Smooth muscle cell (in vitro differentiated cells): ENCODE results near the gene UBE2S. TPM values are rescaled to one million over a fixed set of nuclear protein-coding genes. Genes with fewer than 3 reads are reported as not detected.

Experiments used
- DNase-seq: peaks from one replicate; lab custom pipeline; 2025; ENCODE audit not compliant: unreplicated experiment; lab: John Stamatoyannopoulos, UW
- H2AFZ ChIP-seq: fragments of 200-600 bp; sonication (generic); 2 replicates; pipeline ENCODE4 v1.6.0; 2016; ENCODE audit warnings: antibody characterized with exemption, low read depth, mild to moderate bottlenecking
- H3F3A ChIP-seq: fragments of 200-600 bp; sonication (generic); 2 replicates; pipeline ENCODE4 v1.6.0; 2017; ENCODE audit warnings: antibody characterized with exemption, low read depth
- H3K27ac ChIP-seq: fragments of 200-600 bp; sonication (generic); 2 replicates; pipeline ENCODE4 v1.5.1; 2016; ENCODE audit warnings: low read depth, mild to moderate bottlenecking
- H3K27me3 ChIP-seq: fragments of 200-600 bp; sonication (generic); 2 replicates; pipeline ENCODE4 v1.6.1; 2016; ENCODE audit warnings: low read depth, mild to moderate bottlenecking
- H3K36me3 ChIP-seq: fragments of 200-600 bp; sonication (generic); 2 replicates; pipeline ENCODE4 v1.5.1; 2016; ENCODE audit warnings: low read depth
- H3K4me1 ChIP-seq: fragments of 200-600 bp; sonication (generic); 2 replicates; pipeline ENCODE4 v1.5.1; 2016; ENCODE audit warnings: low read depth
- H3K4me2 ChIP-seq: fragments of 200-600 bp; sonication (generic); 2 replicates; pipeline ENCODE4 v1.6.0; 2016; ENCODE audit warnings: mild to moderate bottlenecking
- H3K4me3 ChIP-seq: fragments of 200-600 bp; sonication (generic); 2 replicates; pipeline ENCODE4 v1.5.1; 2016; ENCODE audit warnings: mild to moderate bottlenecking
- H3K79me2 ChIP-seq: fragments of 200-600 bp; sonication (generic); 2 replicates; pipeline ENCODE4 v1.6.0; 2016; ENCODE audit warnings: low read depth, mild to moderate bottlenecking
- H3K9ac ChIP-seq: fragments of 200-600 bp; sonication (generic); 2 replicates; pipeline ENCODE4 v1.6.0; 2016; ENCODE audit warnings: low read depth
- H3K9me3 ChIP-seq: fragments of 200-600 bp; sonication (generic); replicated peaks from 2 replicates; pipeline ENCODE4 v1.5.1; 2016; ENCODE audit warnings: low read depth
- H4K20me1 ChIP-seq: fragments of 200-600 bp; sonication (generic); 2 replicates; pipeline ENCODE4 v1.6.0; 2016; ENCODE audit warnings: low read depth
- CTCF ChIP-seq: fragments of 200-600 bp; sonication (generic); IDR thresholded peaks from 2 replicates; pipeline ENCODE4 v1.5.1; 2017; ENCODE audit warnings: borderline replicate concordance, mild to moderate bottlenecking, antibody characterized with exemption; ENCODE audit not compliant: insufficient read depth, poor library complexity, severe bottlenecking
- WGBS: methylation state at CpG from one replicate; pipeline ENCODE4 v1.1.7; 2016; ENCODE audit warnings: low lambda C conversion rate; 5-methylcytosine and 5-hydroxymethylcytosine counted together
- polyA plus RNA-seq: library from polyadenylated mRNA; unstranded; fragments of >200 nt; fragmentation: Nextera tagmentation; extraction: Ambion mirVana; gene quantifications from 2 replicates; pipeline ENCODE4 v1.2.1, GENCODE V29; 2016
- total RNA-seq: library from RNA; depleted of rRNA; stranded (reverse); fragments of >200 nt; gene quantifications from 2 replicates; pipeline ENCODE4 v1.2.3, GENCODE V29; 2014

Gene UBE2S
- total and polyA plus RNA-seq, 2 experiments from 2014 or later, result 39.9 to 171 TPM

- Histone ChIP-seq H3F3A (no peaks in the 10 kb centered on the region), H3K9me3 (no peaks in the 10 kb centered on the region), H3K4me1 (peaks cover 5% of the 10 kb centered on the region), H3K27me3 (peaks cover 19% of the 10 kb centered on the region), H3K4me2 (no peak overlapping the region), H2AFZ (no peak overlapping the region), H3K9ac (no peak overlapping the region), H3K79me2 (no peaks in the 10 kb centered on the region), H4K20me1 (no peaks in the 10 kb centered on the region), H3K27ac (no peak overlapping the region), H3K4me3 (no peak overlapping the region), H3K36me3 (no peaks in the 10 kb centered on the region)
- no peak for TF ChIP-seq CTCF
- WGBS, result 89% methylated on average over 6 of the region's 6 CpGs
- no peak for DNase-seq
Observed at GRCh38 chr19:55352040-55352439, 55.5 kb downstream of the UBE2S start.

GRCh38 chr19:55350620-55351315, 56.8 kb downstream of the UBE2S start:
- H3K36me3 ChIP-seq, result no peaks in the 10 kb centered on the region
- H3F3A ChIP-seq, result no peaks in the 10 kb centered on the region
- DNase-seq, result no peak
- peaks cover 5% of the 10 kb centered on the region for H3K4me1 ChIP-seq
- WGBS, result 92% methylated on average over 11 of the region's 11 CpGs
- peaks cover 17% of the 10 kb centered on the region for H3K27me3 ChIP-seq
- no peaks in the 10 kb centered on the region for H3K79me2 ChIP-seq
- no peak overlapping the region for H2AFZ ChIP-seq
- TF ChIP-seq CTCF, result no peak
- H3K9me3 ChIP-seq, result no peaks in the 10 kb centered on the region
- H3K9ac ChIP-seq, result no peak overlapping the region
- H4K20me1 ChIP-seq, result no peaks in the 10 kb centered on the region
- no peak overlapping the region for H3K4me2 ChIP-seq
- H3K4me3 ChIP-seq, result no peak overlapping the region
- H3K27ac ChIP-seq, result no peak overlapping the region

Other genes with a start within 250 kb of the UBE2S start
Only the 30 nearest of the 32 such genes appear.
- gene SYT5, start 227.5 kb downstream of the UBE2S start, total RNA-seq, result not detected in 2 replicates
- gene SYT5, start 227.5 kb downstream of the UBE2S start, polyA plus RNA-seq, result 0.17 TPM in 1 of 2 replicates, not detected in the other
- gene PTPRH, start 198.3 kb downstream of the UBE2S start, total RNA-seq, result 0.18 and 0.31 TPM in 2 replicates
- 0.46 TPM in 1 of 2 replicates, not detected in the other for gene PTPRH, start 198.3 kb downstream of the UBE2S start, polyA plus RNA-seq
- 1.7 and 2.1 TPM in 2 replicates for gene TMEM86B, start 179.0 kb downstream of the UBE2S start, total RNA-seq
- gene TMEM86B, start 179.0 kb downstream of the UBE2S start, polyA plus RNA-seq, result 2.6 and 3.3 TPM in 2 replicates
- gene PPP6R1, start 148.8 kb downstream of the UBE2S start, total RNA-seq, result 26.7 and 31.1 TPM in 2 replicates
- 58.0 and 59.9 TPM in 2 replicates for gene PPP6R1, start 148.8 kb downstream of the UBE2S start, polyA plus RNA-seq
- gene HSPBP1, start 127.7 kb downstream of the UBE2S start, total RNA-seq, result 21.5 and 22.1 TPM in 2 replicates
- gene HSPBP1, start 127.7 kb downstream of the UBE2S start, polyA plus RNA-seq, result 66.5 and 80.0 TPM in 2 replicates
- gene BRSK1, start 123.8 kb downstream of the UBE2S start, total RNA-seq, result 5.0 and 10.4 TPM in 2 replicates
- gene BRSK1, start 123.8 kb downstream of the UBE2S start, polyA plus RNA-seq, result 3.0 and 3.3 TPM in 2 replicates
- not detected in 2 replicates for gene TMEM150B, start 82.4 kb downstream of the UBE2S start, total RNA-seq
- 0.22 TPM in 1 of 2 replicates, not detected in the other for gene TMEM150B, start 82.4 kb downstream of the UBE2S start, polyA plus RNA-seq
- gene KMT5C, start 67.9 kb downstream of the UBE2S start, total RNA-seq, result 12.2 and 26.1 TPM in 2 replicates
- gene KMT5C, start 67.9 kb downstream of the UBE2S start, polyA plus RNA-seq, result 23.2 and 27.2 TPM in 2 replicates
- 0.18 and 0.31 TPM in 2 replicates for gene COX6B2, start 53.1 kb downstream of the UBE2S start, total RNA-seq
- gene COX6B2, start 53.1 kb downstream of the UBE2S start, polyA plus RNA-seq, result 1.7 and 1.9 TPM in 2 replicates
- 0.58 TPM in 1 of 2 replicates, not detected in the other for gene GARIN5B, start 44.5 kb downstream of the UBE2S start, total RNA-seq
- gene GARIN5B, start 44.5 kb downstream of the UBE2S start, polyA plus RNA-seq, result 0.07 and 0.35 TPM in 2 replicates
- 36.5 and 40.1 TPM in 2 replicates for gene IL11, start 37.3 kb downstream of the UBE2S start, total RNA-seq
- 66.4 and 68.1 TPM in 2 replicates for gene IL11, start 37.3 kb downstream of the UBE2S start, polyA plus RNA-seq
- not detected in 2 replicates for gene TMEM190, start 31.0 kb downstream of the UBE2S start, total RNA-seq
- gene TMEM190, start 31.0 kb downstream of the UBE2S start, polyA plus RNA-seq, result 8.2 and 11.1 TPM in 2 replicates
- gene TMEM238, start 23.5 kb downstream of the UBE2S start, total RNA-seq, result 0.58 and 2.6 TPM in 2 replicates
- gene TMEM238, start 23.5 kb downstream of the UBE2S start, polyA plus RNA-seq, result 3.3 and 9.3 TPM in 2 replicates
- 824 and 1,108 TPM in 2 replicates for gene RPL28, start 21.9 kb downstream of the UBE2S start, total RNA-seq
- 515 and 595 TPM in 2 replicates for gene RPL28, start 21.9 kb downstream of the UBE2S start, polyA plus RNA-seq
- gene SHISA7, start 35.5 kb upstream of the UBE2S start, total RNA-seq, result not detected in 2 replicates
- not detected in 2 replicates for gene SHISA7, start 35.5 kb upstream of the UBE2S start, polyA plus RNA-seq
- 47.3 and 56.5 TPM in 2 replicates for gene ISOC2, start 53.9 kb upstream of the UBE2S start, total RNA-seq
- gene ISOC2, start 53.9 kb upstream of the UBE2S start, polyA plus RNA-seq, result 37.3 and 61.4 TPM in 2 replicates
- not detected in 2 replicates for gene C19orf85, start 57.0 kb upstream of the UBE2S start, total RNA-seq
- not detected in 2 replicates for gene C19orf85, start 57.0 kb upstream of the UBE2S start, polyA plus RNA-seq
- 2.4 and 2.6 TPM in 2 replicates for gene ZNF628, start 68.8 kb upstream of the UBE2S start, total RNA-seq
- gene ZNF628, start 68.8 kb upstream of the UBE2S start, polyA plus RNA-seq, result 1.3 and 2.0 TPM in 2 replicates
- gene NAT14, start 77.4 kb upstream of the UBE2S start, total RNA-seq, result 14.3 and 17.3 TPM in 2 replicates
- gene NAT14, start 77.4 kb upstream of the UBE2S start, polyA plus RNA-seq, result 67.5 and 72.1 TPM in 2 replicates
- 3.0 and 3.8 TPM in 2 replicates for gene SSC5D, start 80.6 kb upstream of the UBE2S start, total RNA-seq
- 11.2 and 13.6 TPM in 2 replicates for gene SSC5D, start 80.6 kb upstream of the UBE2S start, polyA plus RNA-seq
- gene SBK2, start 129.3 kb upstream of the UBE2S start, total RNA-seq, result not detected in 2 replicates
- gene SBK2, start 129.3 kb upstream of the UBE2S start, polyA plus RNA-seq, result not detected in 2 replicates
- not detected in 2 replicates for gene SBK3, start 137.8 kb upstream of the UBE2S start, total RNA-seq
- 0.37 TPM in 1 of 2 replicates, not detected in the other for gene SBK3, start 137.8 kb upstream of the UBE2S start, polyA plus RNA-seq
- 4.2 TPM in 2 replicates for gene ZNF579, start 173.1 kb upstream of the UBE2S start, total RNA-seq
- gene ZNF579, start 173.1 kb upstream of the UBE2S start, polyA plus RNA-seq, result 15.1 and 15.8 TPM in 2 replicates
- 4.6 and 10.4 TPM in 2 replicates for gene FIZ1, start 191.7 kb upstream of the UBE2S start, total RNA-seq
- 16.8 and 17.7 TPM in 2 replicates for gene FIZ1, start 191.7 kb upstream of the UBE2S start, polyA plus RNA-seq
- 16.3 and 20.1 TPM in 2 replicates for gene ZNF524, start 192.5 kb upstream of the UBE2S start, total RNA-seq
- gene ZNF524, start 192.5 kb upstream of the UBE2S start, polyA plus RNA-seq, result 13.3 and 19.4 TPM in 2 replicates
- gene ZNF865, start 197.9 kb upstream of the UBE2S start, total RNA-seq, result 3.0 and 3.8 TPM in 2 replicates
- 1.2 and 2.0 TPM in 2 replicates for gene ZNF865, start 197.9 kb upstream of the UBE2S start, polyA plus RNA-seq
- gene ZNF784, start 216.8 kb upstream of the UBE2S start, total RNA-seq, result 3.1 and 3.8 TPM in 2 replicates
- 7.2 and 7.3 TPM in 2 replicates for gene ZNF784, start 216.8 kb upstream of the UBE2S start, polyA plus RNA-seq
- gene ZNF580, start 233.2 kb upstream of the UBE2S start, total RNA-seq, result 6.2 and 11.9 TPM in 2 replicates
- gene ZNF580, start 233.2 kb upstream of the UBE2S start, polyA plus RNA-seq, result 68.8 and 76.8 TPM in 2 replicates
- gene ZNF581, start 235.9 kb upstream of the UBE2S start, total RNA-seq, result 6.8 and 10.0 TPM in 2 replicates
- 21.4 and 22.0 TPM in 2 replicates for gene ZNF581, start 235.9 kb upstream of the UBE2S start, polyA plus RNA-seq
- gene CCDC106, start 240.4 kb upstream of the UBE2S start, total RNA-seq, result 6.9 and 7.7 TPM in 2 replicates
- 18.3 and 24.8 TPM in 2 replicates for gene CCDC106, start 240.4 kb upstream of the UBE2S start, polyA plus RNA-seq